ENCODE data around the gene DENND1A. TPM values are rescaled to one million over a fixed set of nuclear protein-coding genes. Genes with fewer than 3 reads are reported as not detected.

Gene DENND1A
- total RNA-seq, 2 experiments from 2014 or later = 21.9 to 23.3 TPM

- no peak overlapping the region for H3K4me3 Mint-ChIP-seq
- CTCF ChIA-PET = no interaction called here
- no peak for TF ChIP-seq CTCF (IDR thresholded peaks at IDR 0.05)
- ATAC-seq (no peak), DNase-seq (no peak)
- no peaks in the 10 kb centered on the region for H3K27me3 Mint-ChIP-seq
- H3K4me1 Mint-ChIP-seq (ENCODE audit: low read depth) = peaks cover 2% of the 10 kb centered on the region
- peaks cover 28% of the 10 kb centered on the region for H3K9me3 Mint-ChIP-seq
- POLR2A ChIA-PET = no interaction called here
- intact Hi-C loops (cut with micrococcal nuclease) = no loop called here
- no peak overlapping the region for H3K27ac Mint-ChIP-seq
- peaks cover 43% of the 10 kb centered on the region for H3K36me3 Mint-ChIP-seq (ENCODE audit: low read depth)
Measured at GRCh38 chr9:123722378-123722777, 207.5 kb downstream of the DENND1A start.

DNA sequence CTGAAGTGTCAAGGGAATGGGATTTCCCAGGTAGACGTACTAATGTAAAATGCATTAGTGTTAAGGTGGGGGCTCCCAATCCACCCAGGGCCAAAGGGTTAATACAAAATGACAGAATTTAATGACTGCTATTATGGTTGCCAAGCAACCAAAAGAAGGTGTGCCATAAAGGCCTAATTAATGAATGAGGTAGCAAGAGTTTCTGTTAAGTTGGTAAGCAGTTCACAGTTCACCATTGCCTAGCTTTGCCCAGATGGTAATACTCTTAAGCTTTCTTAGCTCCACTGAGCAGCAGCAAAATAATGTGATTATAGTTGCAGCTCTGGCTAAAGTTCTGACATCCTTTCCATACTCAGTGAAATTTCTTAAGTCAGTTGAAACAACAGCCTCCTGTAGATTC is 211.7 kb downstream of the DENND1A start:
- H3K9me3 Mint-ChIP-seq = peaks cover 24% of the 10 kb centered on the region
- H3K27me3 Mint-ChIP-seq = no peaks in the 10 kb centered on the region
- ATAC-seq (no peak), DNase-seq (no peak)
- no peak overlapping the region for H3K4me3 Mint-ChIP-seq
- ChIA-PET POLR2A (interaction anchor here (0.9 kb wide), 1 partner anchor 19 kb away, joined by 3 read pairs; no protein-coding TSS in a partner anchor), CTCF (no interaction called here)
- H3K36me3 Mint-ChIP-seq (ENCODE audit: low read depth) = peaks cover 35% of the 10 kb centered on the region
- intact Hi-C loops (cut with micrococcal nuclease) = no loop called here
- peaks cover 6% of the 10 kb centered on the region for H3K4me1 Mint-ChIP-seq (ENCODE audit: low read depth)
- no peak overlapping the region for H3K27ac Mint-ChIP-seq
- no peak for TF ChIP-seq CTCF (IDR thresholded peaks at IDR 0.05)

GRCh38 chr9:123717581-123718175 is 212.2 kb downstream of the DENND1A start:
- Mint-ChIP-seq H3K9me3 (peaks cover 19% of the 10 kb centered on the region), H3K4me1 (ENCODE audit: low read depth) (peaks cover 6% of the 10 kb centered on the region), H3K27me3 (no peaks in the 10 kb centered on the region), H3K36me3 (ENCODE audit: low read depth) (peaks cover 30% of the 10 kb centered on the region), H3K4me3 (no peak overlapping the region), H3K27ac (no peak overlapping the region)
- ChIA-PET CTCF (no interaction called here), POLR2A (interaction anchor here (0.9 kb wide), 1 partner anchor 19 kb away, joined by 3 read pairs; no protein-coding TSS in a partner anchor)
- intact Hi-C loops (cut with micrococcal nuclease) = no loop called here
- ATAC-seq (no peak), DNase-seq (no peak)
- TF ChIP-seq CTCF (IDR thresholded peaks at IDR 0.05) = no peak

DNA sequence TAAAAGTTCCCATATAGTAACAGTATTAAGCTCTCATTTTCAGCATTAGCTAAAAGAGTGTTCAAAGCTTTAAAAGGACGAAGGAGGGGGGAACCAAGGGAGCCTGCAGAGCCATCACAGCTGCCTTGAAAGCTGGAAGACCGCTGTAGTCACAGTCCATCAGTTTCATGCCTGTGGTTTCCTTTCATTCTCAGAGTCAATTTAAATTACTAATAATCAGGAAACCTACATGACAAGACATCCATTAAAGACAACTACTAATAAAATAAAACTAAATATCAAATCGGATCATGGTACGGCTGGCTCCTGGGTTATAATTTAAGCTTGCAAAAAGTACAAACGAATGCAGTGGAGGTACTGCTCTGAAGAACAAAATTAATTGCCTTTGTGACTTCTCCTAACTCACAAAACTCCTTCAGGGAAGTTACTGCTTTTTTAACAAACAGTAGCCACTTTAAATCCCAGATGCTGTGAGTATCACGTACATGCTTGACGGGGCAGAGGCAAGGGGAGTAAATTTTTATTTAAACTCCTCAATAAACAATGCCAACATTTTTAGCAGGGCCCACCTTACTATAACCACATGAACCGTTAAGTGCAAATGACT is 213.5 kb downstream of the DENND1A start:
- ChIA-PET CTCF (no interaction called here), POLR2A (no interaction called here)
- DNase-seq = no peak
- no peak overlapping the region for H3K4me3 Mint-ChIP-seq
- TF ChIP-seq CTCF (IDR thresholded peaks at IDR 0.05) = no peak
- H3K36me3 Mint-ChIP-seq (ENCODE audit: low read depth) = peaks cover 18% of the 10 kb centered on the region
- no peak overlapping the region for H3K27ac Mint-ChIP-seq
- intact Hi-C loops (cut with micrococcal nuclease) = no loop called here
- peaks cover 10% of the 10 kb centered on the region for H3K9me3 Mint-ChIP-seq
- H3K4me1 Mint-ChIP-seq (ENCODE audit: low read depth) = peaks cover 4% of the 10 kb centered on the region
- H3K27me3 Mint-ChIP-seq = no peaks in the 10 kb centered on the region
- ATAC-seq = no peak

DNA sequence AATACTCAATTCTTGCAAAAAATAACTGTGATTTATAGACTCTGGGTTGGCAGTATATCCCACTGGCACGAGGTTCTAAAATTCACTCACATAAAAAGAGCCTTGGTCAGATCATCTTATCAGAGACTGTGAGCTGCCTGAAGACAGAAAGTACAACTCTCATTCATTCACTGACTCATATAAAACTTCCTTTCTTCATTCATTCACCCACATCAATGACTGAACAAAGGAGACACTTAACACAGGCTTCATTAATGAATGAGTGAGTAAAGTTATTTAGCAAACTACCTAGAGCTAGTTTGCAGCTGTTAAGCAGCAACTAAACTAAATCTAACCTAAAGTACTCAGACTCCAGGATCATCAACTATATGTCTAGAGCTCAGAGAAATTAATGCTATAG is 214.7 kb downstream of the DENND1A start:
- ChIA-PET CTCF (no interaction called here), POLR2A (no interaction called here)
- ATAC-seq (no peak), DNase-seq (no peak)
- H3K9me3 Mint-ChIP-seq = peaks cover 5% of the 10 kb centered on the region
- H3K4me3 Mint-ChIP-seq = no peak overlapping the region
- peaks cover 8% of the 10 kb centered on the region for H3K36me3 Mint-ChIP-seq (ENCODE audit: low read depth)
- no peak for TF ChIP-seq CTCF (IDR thresholded peaks at IDR 0.05)
- intact Hi-C loops (cut with micrococcal nuclease) = no loop called here
- H3K27ac Mint-ChIP-seq = no peak overlapping the region
- peaks cover 4% of the 10 kb centered on the region for H3K4me1 Mint-ChIP-seq (ENCODE audit: low read depth)
- no peaks in the 10 kb centered on the region for H3K27me3 Mint-ChIP-seq

Measured in activated CD8-positive, alpha-beta T cell treated with anti-CD3 and anti-CD28 coated beads for 36 hours (primary cell).